ENCODE results near the gene BRIP1.
"Not testable (repeated sequence)": the region's sequence is repeated elsewhere in the genome, so short reads cannot be mapped to it uniquely, and the experiment has no call there.

BRIP1 gene

DNA sequence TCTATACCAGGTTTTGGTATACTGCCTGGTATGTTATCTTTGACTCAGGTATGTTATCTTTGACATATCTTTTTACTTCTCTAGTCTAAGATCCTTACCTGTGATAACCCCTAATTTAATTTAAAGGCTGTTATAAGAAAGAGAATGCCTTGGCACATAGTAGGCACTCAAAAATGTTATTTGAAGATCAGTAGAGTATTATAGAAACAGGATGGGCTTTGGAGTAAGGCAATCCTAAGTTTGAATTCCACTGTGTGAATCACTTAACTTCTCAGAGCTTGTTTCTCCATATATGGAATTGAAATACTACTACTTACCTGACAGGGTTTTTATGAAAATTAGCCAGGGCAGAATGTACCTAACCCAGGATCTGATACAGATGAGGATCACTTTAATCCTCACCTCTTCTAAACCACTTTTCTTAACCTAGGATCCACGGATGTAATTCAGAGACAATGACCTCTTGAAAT, 1.2 kb downstream of the BRIP1 start:
- no peaks in the 10 kb centered on the region for H3K27me3 ChIP-seq (ENCODE audit: low read depth, low read length)
- no peak overlapping the region for H3K27ac ChIP-seq (ENCODE audit: low read length)
- peaks cover 2 to 4% of the 10 kb centered on the region in 2 donors for H3K36me3 ChIP-seq (ENCODE audit: control insufficient read depth in 1 of 2, insufficient read depth in 2 of 2, low read length in 2 of 2)
- peaks cover 0 to 9% of the 10 kb centered on the region in 2 donors for H3K4me1 ChIP-seq (ENCODE audit: control insufficient read depth in 1 of 2, insufficient read depth in 2 of 2, low read length in 2 of 2)
- no peaks in the 10 kb centered on the region for H3K9me3 ChIP-seq (ENCODE audit: control insufficient read depth in 1 of 2, low read length in 2 of 2)
- peak overlapping the region in 1 of 2 donors; percentile 91 for H3K4me3 ChIP-seq (ENCODE audit: low read depth in 1 of 2, low read length in 2 of 2)

GRCh38 chr17:61860397-61860796, 2.9 kb downstream of the BRIP1 start:
- not testable (repeated sequence) for H3K36me3 ChIP-seq (ENCODE audit: control insufficient read depth in 1 of 2, insufficient read depth in 2 of 2, low read length in 2 of 2); H3K27ac ChIP-seq (ENCODE audit: low read length); H3K4me3 ChIP-seq (ENCODE audit: low read depth in 1 of 2, low read length in 2 of 2); H3K27me3 ChIP-seq (ENCODE audit: low read depth, low read length); H3K4me1 ChIP-seq (ENCODE audit: control insufficient read depth in 1 of 2, insufficient read depth in 2 of 2, low read length in 2 of 2); H3K9me3 ChIP-seq (ENCODE audit: control insufficient read depth in 1 of 2, low read length in 2 of 2)

GRCh38 chr17:61856035-61856434, 7.3 kb downstream of the BRIP1 start:
- no peaks in the 10 kb centered on the region for H3K36me3 ChIP-seq (ENCODE audit: control insufficient read depth in 1 of 2, insufficient read depth in 2 of 2, low read length in 2 of 2)
- no peaks in the 10 kb centered on the region for H3K27me3 ChIP-seq (ENCODE audit: low read depth, low read length)
- H3K4me3 ChIP-seq (ENCODE audit: low read depth in 1 of 2, low read length in 2 of 2), result no peak overlapping the region
- H3K4me1 ChIP-seq (ENCODE audit: control insufficient read depth in 1 of 2, insufficient read depth in 2 of 2, low read length in 2 of 2), result no peaks in the 10 kb centered on the region
- H3K27ac ChIP-seq (ENCODE audit: low read length), result no peak overlapping the region
- H3K9me3 ChIP-seq (ENCODE audit: control insufficient read depth in 1 of 2, low read length in 2 of 2), result no peaks in the 10 kb centered on the region

- H3K4me1 ChIP-seq (ENCODE audit: control insufficient read depth in 1 of 2, insufficient read depth in 2 of 2, low read length in 2 of 2), result no peaks in the 10 kb centered on the region
- no peaks in the 10 kb centered on the region for H3K9me3 ChIP-seq (ENCODE audit: control insufficient read depth in 1 of 2, low read length in 2 of 2)
- H3K27me3 ChIP-seq (ENCODE audit: low read depth, low read length), result no peaks in the 10 kb centered on the region
- no peak overlapping the region for H3K27ac ChIP-seq (ENCODE audit: low read length)
- no peak overlapping the region for H3K4me3 ChIP-seq (ENCODE audit: low read depth in 1 of 2, low read length in 2 of 2)
- H3K36me3 ChIP-seq (ENCODE audit: control insufficient read depth in 1 of 2, insufficient read depth in 2 of 2, low read length in 2 of 2), result no peaks in the 10 kb centered on the region
Observed at GRCh38 chr17:61852857-61853256, 10.5 kb downstream of the BRIP1 start.

- no peaks in the 10 kb centered on the region for H3K36me3 ChIP-seq (ENCODE audit: control insufficient read depth in 1 of 2, insufficient read depth in 2 of 2, low read length in 2 of 2)
- H3K9me3 ChIP-seq (ENCODE audit: control insufficient read depth in 1 of 2, low read length in 2 of 2), result no peaks in the 10 kb centered on the region
- H3K4me3 ChIP-seq (ENCODE audit: low read depth in 1 of 2, low read length in 2 of 2), result no peak overlapping the region
- H3K27me3 ChIP-seq (ENCODE audit: low read depth, low read length), result no peaks in the 10 kb centered on the region
- no peak overlapping the region for H3K27ac ChIP-seq (ENCODE audit: low read length)
- H3K4me1 ChIP-seq (ENCODE audit: control insufficient read depth in 1 of 2, insufficient read depth in 2 of 2, low read length in 2 of 2), result no peaks in the 10 kb centered on the region
Observed at GRCh38 chr17:61849674-61850073, 13.7 kb downstream of the BRIP1 start.

DNA sequence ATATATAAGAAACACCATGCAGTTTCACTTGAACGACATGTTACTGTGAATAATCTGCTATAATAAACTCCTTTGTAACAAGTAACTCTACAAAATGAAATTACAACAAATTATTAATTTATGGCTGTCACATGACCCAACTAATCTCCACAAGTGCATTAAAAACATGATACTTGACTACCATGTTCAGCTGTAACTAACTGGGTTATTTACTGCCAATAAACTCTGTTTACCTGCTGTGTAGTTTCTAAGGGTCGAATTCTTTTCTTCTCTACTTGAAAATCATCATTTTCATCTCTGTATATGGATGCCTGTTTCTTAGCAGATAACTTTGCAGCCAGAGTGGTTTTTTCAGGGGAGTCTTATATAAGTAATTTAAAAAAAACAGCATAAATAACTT, 14.4 kb downstream of the BRIP1 start:
- Histone ChIP-seq H3K27ac (ENCODE audit: low read length) (no peak overlapping the region), H3K9me3 (ENCODE audit: control insufficient read depth in 1 of 2, low read length in 2 of 2) (no peaks in the 10 kb centered on the region), H3K36me3 (ENCODE audit: control insufficient read depth in 1 of 2, insufficient read depth in 2 of 2, low read length in 2 of 2) (no peaks in the 10 kb centered on the region), H3K4me3 (ENCODE audit: low read depth in 1 of 2, low read length in 2 of 2) (no peak overlapping the region), H3K4me1 (ENCODE audit: control insufficient read depth in 1 of 2, insufficient read depth in 2 of 2, low read length in 2 of 2) (no peaks in the 10 kb centered on the region), H3K27me3 (ENCODE audit: low read depth, low read length) (no peaks in the 10 kb centered on the region)

GRCh38 chr17:61848247-61848646, 15.1 kb downstream of the BRIP1 start:
- H3K4me1 ChIP-seq (ENCODE audit: control insufficient read depth in 1 of 2, insufficient read depth in 2 of 2, low read length in 2 of 2), result no peaks in the 10 kb centered on the region
- H3K36me3 ChIP-seq (ENCODE audit: control insufficient read depth in 1 of 2, insufficient read depth in 2 of 2, low read length in 2 of 2), result no peaks in the 10 kb centered on the region
- no peaks in the 10 kb centered on the region for H3K27me3 ChIP-seq (ENCODE audit: low read depth, low read length)
- no peak overlapping the region for H3K4me3 ChIP-seq (ENCODE audit: low read depth in 1 of 2, low read length in 2 of 2)
- H3K27ac ChIP-seq (ENCODE audit: low read length), result no peak overlapping the region
- no peaks in the 10 kb centered on the region for H3K9me3 ChIP-seq (ENCODE audit: control insufficient read depth in 1 of 2, low read length in 2 of 2)

DNA sequence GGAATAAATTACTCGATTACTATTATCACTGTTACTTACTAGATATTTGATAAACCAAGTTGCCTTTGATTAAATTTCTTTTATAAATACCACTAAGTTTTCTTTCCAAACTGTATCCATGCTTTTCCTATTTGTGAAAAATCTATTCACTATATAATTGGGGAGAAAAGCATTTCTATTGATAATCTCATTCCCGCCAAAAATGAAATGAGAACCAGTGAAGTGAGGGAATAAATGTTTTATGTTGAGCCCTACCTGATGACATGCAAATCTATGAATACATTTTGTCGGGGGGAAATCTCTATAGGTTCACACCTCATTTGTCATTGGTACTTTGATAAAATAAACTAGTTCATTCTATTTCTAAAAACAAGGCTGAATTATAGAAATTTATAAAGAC, 15.7 kb downstream of the BRIP1 start:
- Histone ChIP-seq H3K27me3 (ENCODE audit: low read depth, low read length) (no peaks in the 10 kb centered on the region), H3K4me3 (ENCODE audit: low read depth in 1 of 2, low read length in 2 of 2) (no peak overlapping the region), H3K27ac (ENCODE audit: low read length) (no peak overlapping the region), H3K4me1 (ENCODE audit: control insufficient read depth in 1 of 2, insufficient read depth in 2 of 2, low read length in 2 of 2) (no peaks in the 10 kb centered on the region), H3K9me3 (ENCODE audit: control insufficient read depth in 1 of 2, low read length in 2 of 2) (no peaks in the 10 kb centered on the region), H3K36me3 (ENCODE audit: control insufficient read depth in 1 of 2, insufficient read depth in 2 of 2, low read length in 2 of 2) (no peaks in the 10 kb centered on the region)

DNA sequence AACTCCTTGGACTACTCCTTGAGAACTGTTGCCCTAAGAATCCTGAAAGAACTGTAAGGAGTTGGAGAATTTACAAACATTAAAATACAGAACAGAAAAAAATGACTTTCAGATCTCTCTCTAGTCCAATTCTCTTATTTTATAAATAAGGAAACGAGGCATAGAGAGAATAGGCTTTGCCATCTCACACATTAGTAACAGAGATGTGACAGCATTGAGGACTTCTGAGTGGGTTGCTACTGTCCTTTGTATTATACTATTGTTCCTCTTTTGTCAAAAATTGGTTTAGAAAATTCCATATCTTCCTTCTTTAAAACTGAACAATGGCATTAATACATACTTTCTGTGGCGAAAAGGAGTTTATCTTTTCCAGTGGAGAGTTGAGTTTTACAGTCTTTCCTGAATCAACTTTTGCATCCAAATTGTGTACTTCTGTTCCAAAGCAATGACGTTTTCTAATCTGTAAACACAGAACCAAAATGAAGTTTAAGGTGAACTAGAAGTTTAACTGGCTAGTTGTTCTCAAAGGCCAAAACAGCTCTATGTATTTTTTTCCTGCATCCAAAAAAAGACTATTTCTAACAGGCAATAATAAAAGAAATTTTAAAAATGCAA, 16.5 kb downstream of the BRIP1 start:
- Histone ChIP-seq H3K36me3 (ENCODE audit: control insufficient read depth in 1 of 2, insufficient read depth in 2 of 2, low read length in 2 of 2) (no peaks in the 10 kb centered on the region), H3K4me3 (ENCODE audit: low read depth in 1 of 2, low read length in 2 of 2) (no peak overlapping the region), H3K27me3 (ENCODE audit: low read depth, low read length) (no peaks in the 10 kb centered on the region), H3K27ac (ENCODE audit: low read length) (no peak overlapping the region), H3K9me3 (ENCODE audit: control insufficient read depth in 1 of 2, low read length in 2 of 2) (no peaks in the 10 kb centered on the region), H3K4me1 (ENCODE audit: control insufficient read depth in 1 of 2, insufficient read depth in 2 of 2, low read length in 2 of 2) (no peaks in the 10 kb centered on the region)

- H3K4me1 ChIP-seq (ENCODE audit: control insufficient read depth in 1 of 2, insufficient read depth in 2 of 2, low read length in 2 of 2), result no peaks in the 10 kb centered on the region
- no peaks in the 10 kb centered on the region for H3K9me3 ChIP-seq (ENCODE audit: control insufficient read depth in 1 of 2, low read length in 2 of 2)
- no peaks in the 10 kb centered on the region for H3K27me3 ChIP-seq (ENCODE audit: low read depth, low read length)
- no peak overlapping the region for H3K27ac ChIP-seq (ENCODE audit: low read length)
- H3K4me3 ChIP-seq (ENCODE audit: low read depth in 1 of 2, low read length in 2 of 2), result no peak overlapping the region
- no peaks in the 10 kb centered on the region for H3K36me3 ChIP-seq (ENCODE audit: control insufficient read depth in 1 of 2, insufficient read depth in 2 of 2, low read length in 2 of 2)
Observed at GRCh38 chr17:61846088-61846487, 17.2 kb downstream of the BRIP1 start.

- H3K9me3 ChIP-seq (ENCODE audit: control insufficient read depth in 1 of 2, low read length in 2 of 2), result no peaks in the 10 kb centered on the region
- H3K4me3 ChIP-seq (ENCODE audit: low read depth in 1 of 2, low read length in 2 of 2), result no peak overlapping the region
- no peaks in the 10 kb centered on the region for H3K36me3 ChIP-seq (ENCODE audit: control insufficient read depth in 1 of 2, insufficient read depth in 2 of 2, low read length in 2 of 2)
- H3K27me3 ChIP-seq (ENCODE audit: low read depth, low read length), result no peaks in the 10 kb centered on the region
- H3K27ac ChIP-seq (ENCODE audit: low read length), result no peak overlapping the region
- no peaks in the 10 kb centered on the region for H3K4me1 ChIP-seq (ENCODE audit: control insufficient read depth in 1 of 2, insufficient read depth in 2 of 2, low read length in 2 of 2)
Observed at GRCh38 chr17:61843435-61843834, 19.9 kb downstream of the BRIP1 start.

DNA sequence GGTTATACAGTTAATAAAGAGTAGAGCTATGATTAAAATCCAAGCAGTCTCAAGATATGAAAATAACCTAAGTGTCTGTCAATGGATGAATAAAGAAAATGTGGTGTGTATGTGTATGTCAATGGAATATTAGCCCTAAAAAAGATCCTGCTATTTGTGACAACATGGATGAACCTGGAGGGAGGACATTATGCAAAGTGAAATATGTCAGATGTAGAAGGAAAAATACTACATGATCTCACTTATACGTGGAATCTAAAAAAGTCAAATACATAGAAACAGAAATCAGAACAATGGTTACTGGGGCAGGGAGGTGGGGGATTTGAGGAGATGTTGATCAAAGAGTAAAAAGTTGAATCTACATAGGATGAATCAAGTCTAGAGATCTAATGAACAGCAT, 20.4 kb downstream of the BRIP1 start:
- Histone ChIP-seq H3K36me3 (ENCODE audit: control insufficient read depth in 1 of 2, insufficient read depth in 2 of 2, low read length in 2 of 2) (no peaks in the 10 kb centered on the region), H3K9me3 (ENCODE audit: control insufficient read depth in 1 of 2, low read length in 2 of 2) (no peaks in the 10 kb centered on the region), H3K27ac (ENCODE audit: low read length) (no peak overlapping the region), H3K4me3 (ENCODE audit: low read depth in 1 of 2, low read length in 2 of 2) (no peak overlapping the region), H3K4me1 (ENCODE audit: control insufficient read depth in 1 of 2, insufficient read depth in 2 of 2, low read length in 2 of 2) (no peaks in the 10 kb centered on the region), H3K27me3 (ENCODE audit: low read depth, low read length) (no peaks in the 10 kb centered on the region)

Measured in muscle layer of duodenum (tissue), 2 donors.